VCaP (cell line): ENCODE data around the gene SPG7.
A peak's percentile ranks its signal among the peaks of the same experiment; 100 is the strongest.

Experiments used
- H3K27ac ChIP-seq: fragments of 450-650 bp; 2 replicates; pipeline ENCODE4 v1.5.1; 2017
- CTCF ChIP-seq: fragments of 450-650 bp; conservative IDR thresholded peaks from 2 replicates; pipeline ENCODE4 v1.5.1; 2017; ENCODE audit warnings: mild to moderate bottlenecking, moderate library complexity

Gene SPG7

GRCh38 chr16:89507214-89507833 is 879 bp upstream of the SPG7 start:
- H3K27ac ChIP-seq = peak overlapping the region; percentile 65
- no peak for TF ChIP-seq CTCF

- no peak for TF ChIP-seq CTCF
- no peak overlapping the region for H3K27ac ChIP-seq
Observed at GRCh38 chr16:89510526-89510925, 2.3 kb downstream of the SPG7 start.

GRCh38 chr16:89511374-89511773 is 3.2 kb downstream of the SPG7 start:
- H3K27ac ChIP-seq = no peak overlapping the region
- no peak for TF ChIP-seq CTCF

- TF ChIP-seq CTCF = no peak
Observed at GRCh38 chr16:89512453-89512852, 4.2 kb downstream of the SPG7 start.

GRCh38 chr16:89517128-89517527 is 8.9 kb downstream of the SPG7 start:
- TF ChIP-seq CTCF = no peak
- no peak overlapping the region for H3K27ac ChIP-seq

More at GRCh38 chr16:89512453-89512852, 4.2 kb downstream of the SPG7 start:
- H3K27ac ChIP-seq = no peak overlapping the region

GRCh38 chr16:89519881-89520280 is 11.7 kb downstream of the SPG7 start:
- H3K27ac ChIP-seq = no peak overlapping the region
- TF ChIP-seq CTCF = no peak

GRCh38 chr16:89522287-89522686 is 14.1 kb downstream of the SPG7 start:
- TF ChIP-seq CTCF = no peak
- H3K27ac ChIP-seq = no peak overlapping the region
